ENCODE results near the gene AKAP13.

DNA sequence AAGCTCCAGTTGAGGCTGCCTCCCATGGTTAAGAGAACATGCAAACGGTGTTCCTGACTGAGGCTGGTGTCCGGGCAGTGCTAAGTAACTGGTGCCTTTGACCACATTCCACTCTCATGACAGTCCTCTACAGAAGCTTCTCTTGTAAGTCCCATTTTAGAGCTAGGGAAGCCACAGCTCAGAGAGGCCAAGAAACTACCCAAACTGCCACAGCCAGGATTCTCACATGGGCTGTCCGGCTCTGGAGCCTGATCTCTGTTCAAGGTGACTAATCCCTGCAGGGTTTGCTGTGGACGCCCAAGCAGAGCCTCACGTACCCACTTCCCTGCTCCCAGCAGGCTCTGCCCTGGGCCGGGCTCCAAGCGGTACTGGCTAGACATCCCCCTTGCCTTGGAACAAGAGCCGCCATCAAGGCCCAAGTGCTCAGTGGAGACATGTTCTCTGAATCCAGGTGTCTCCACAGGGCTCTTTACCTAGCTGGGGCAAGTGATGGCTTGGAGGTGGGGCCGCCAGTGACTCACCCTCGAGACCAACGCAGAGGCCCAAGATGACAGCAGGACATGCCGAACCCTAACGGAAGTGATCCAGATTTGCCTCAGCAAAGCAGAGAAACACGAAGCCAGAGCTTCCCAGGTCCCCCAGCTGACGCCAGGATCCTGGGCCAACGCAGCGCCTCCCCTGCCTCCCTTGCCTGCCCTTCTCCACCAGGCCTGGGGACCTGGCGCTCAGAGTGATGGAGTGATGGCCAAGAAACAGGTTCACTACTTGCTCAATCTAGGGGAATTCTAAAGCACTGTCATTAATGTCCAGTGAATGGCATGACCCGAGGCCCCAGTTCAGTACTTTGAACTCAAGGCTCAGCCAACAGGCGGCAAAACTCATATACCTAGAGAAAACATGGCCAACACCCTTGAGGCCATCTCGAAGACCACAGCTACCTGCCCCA is 390.0 kb downstream of the AKAP13 start:
- TF ChIP-seq, protein P1, sequence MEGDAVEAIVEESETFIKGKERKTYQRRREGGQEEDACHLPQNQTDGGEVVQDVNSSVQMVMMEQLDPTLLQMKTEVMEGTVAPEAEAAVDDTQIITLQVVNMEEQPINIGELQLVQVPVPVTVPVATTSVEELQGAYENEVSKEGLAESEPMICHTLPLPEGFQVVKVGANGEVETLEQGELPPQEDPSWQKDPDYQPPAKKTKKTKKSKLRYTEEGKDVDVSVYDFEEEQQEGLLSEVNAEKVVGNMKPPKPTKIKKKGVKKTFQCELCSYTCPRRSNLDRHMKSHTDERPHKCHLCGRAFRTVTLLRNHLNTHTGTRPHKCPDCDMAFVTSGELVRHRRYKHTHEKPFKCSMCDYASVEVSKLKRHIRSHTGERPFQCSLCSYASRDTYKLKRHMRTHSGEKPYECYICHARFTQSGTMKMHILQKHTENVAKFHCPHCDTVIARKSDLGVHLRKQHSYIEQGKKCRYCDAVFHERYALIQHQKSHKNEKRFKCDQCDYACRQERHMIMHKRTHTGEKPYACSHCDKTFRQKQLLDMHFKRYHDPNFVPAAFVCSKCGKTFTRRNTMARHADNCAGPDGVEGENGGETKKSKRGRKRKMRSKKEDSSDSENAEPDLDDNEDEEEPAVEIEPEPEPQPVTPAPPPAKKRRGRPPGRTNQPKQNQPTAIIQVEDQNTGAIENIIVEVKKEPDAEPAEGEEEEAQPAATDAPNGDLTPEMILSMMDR (IDR thresholded peaks at IDR 0.05), result no peak
- TF ChIP-seq POLR2A (IDR thresholded peaks at IDR 0.05) (no peak), EP300 (IDR thresholded peaks at IDR 0.05) (no peak)

Data from ovary (tissue), 3 donors.